Activated CD8-positive, alpha-beta memory T cell treated with anti-CD3 and anti-CD28 coated beads, Interleukin-2, amount 50 U/mL, for 1 hour (primary cell): Measurements from ENCODE around the gene JUN.
A peak's percentile ranks its signal among the peaks of the same experiment; 100 is the strongest.

Source experiments
- DNase-seq: peaks from one replicate; pipeline ENCODE4 v3.0.0-alpha.2; 2020; ENCODE audit errors: extremely low read depth

Gene JUN

GRCh38 chr1:58783993-58784757 is at the start of gene JUN:
Gene JUN, minus strand, starts transcription at chr1:58784047. Its CDS starts 977 bp downstream, at chr1:58783070.
- peak; percentile 98 for DNase-seq

DNA sequence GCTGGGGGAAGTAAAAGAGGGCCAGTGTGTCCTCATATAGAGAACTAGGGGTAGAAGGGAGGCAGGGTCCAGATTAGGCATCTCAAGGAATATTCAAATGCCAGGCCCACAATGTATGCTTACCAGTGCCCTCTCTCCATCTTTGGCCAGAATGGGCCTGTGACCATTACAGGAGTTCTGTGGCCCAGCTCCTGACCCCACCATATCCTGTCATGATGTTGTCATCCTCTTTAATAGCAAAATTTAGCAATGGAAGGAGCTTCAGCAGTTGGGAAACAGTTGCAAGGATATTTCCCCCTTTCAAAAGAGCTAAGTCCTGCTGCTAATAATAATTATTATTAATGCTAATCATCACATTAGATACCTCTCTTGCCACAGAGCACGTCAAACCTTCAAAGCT is 49.3 kb upstream of the JUN start:
- no peak for DNase-seq

GRCh38 chr1:58830291-58830690 is 46.4 kb upstream of the JUN start:
- DNase-seq = no peak

- DNase-seq = no peak
Measured at GRCh38 chr1:58829866-58830265, 46.0 kb upstream of the JUN start.

DNA sequence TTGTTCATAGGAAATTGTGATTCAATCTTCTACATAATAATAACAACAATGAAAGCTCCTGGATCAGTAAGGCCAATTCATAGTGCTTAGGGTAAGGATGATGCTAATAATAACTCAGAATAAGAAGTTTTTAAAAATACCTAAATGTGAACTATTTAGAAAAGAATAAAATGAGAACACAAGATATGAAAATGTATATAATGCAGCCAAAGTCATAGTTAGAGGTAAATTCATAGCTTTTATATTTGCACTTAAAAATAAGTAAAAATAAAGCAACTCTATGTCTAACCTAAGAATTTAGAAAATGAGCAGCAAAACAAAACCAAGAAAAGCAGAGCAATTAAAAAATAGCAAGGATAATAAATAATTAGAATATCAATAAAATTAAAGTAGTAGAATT is 43.5 kb upstream of the JUN start:
- no peak for DNase-seq

- no peak for DNase-seq
Measured at GRCh38 chr1:58824753-58825389, 41.0 kb upstream of the JUN start.

GRCh38 chr1:58823481-58824010 is 39.7 kb upstream of the JUN start:
- no peak for DNase-seq

DNA sequence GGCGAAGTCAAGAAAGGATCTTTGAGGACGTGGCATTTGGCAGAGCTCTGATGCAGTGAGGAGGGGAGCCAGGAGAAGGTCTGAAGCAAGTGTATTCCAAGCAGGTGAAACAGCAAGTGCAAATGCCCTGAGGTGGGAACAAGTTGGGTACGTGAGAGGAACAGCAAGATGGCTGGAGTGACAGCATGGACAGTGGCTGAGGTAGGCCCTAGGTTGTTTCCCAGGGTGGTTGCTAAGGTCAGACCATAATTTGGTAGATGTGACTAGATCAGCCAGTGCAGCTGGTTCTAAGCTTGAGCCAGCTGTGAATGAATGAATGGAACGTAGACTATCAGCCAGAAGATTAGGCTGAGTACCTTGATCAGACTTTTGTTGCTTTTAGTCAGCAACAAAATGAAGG is 37.5 kb upstream of the JUN start:
- no peak for DNase-seq

GRCh38 chr1:58818976-58819375 is 35.1 kb upstream of the JUN start:
- DNase-seq = no peak

- no peak for DNase-seq
Measured at GRCh38 chr1:58818075-58818474, 34.2 kb upstream of the JUN start.

DNA sequence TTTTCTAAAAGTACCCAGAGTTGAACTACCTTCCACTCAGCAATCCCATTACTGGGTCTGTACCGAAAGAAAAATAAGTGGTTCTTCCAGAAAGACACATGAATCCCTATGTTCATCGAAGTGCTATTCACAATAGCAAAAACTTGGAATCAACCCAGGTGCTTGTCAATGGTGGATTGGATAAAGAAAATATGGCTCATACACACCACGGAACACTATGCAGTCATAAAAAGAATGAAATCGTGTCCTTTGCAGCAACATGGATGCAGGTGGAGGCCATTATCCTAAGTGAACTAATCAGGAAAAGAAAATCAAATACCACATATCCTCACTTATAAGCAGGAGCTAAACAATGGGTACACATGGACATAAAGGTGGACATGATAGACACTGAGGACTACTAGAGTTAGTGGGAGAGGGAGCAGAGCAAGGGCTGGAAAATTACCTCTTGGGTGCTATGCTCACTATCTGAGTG is 32.9 kb upstream of the JUN start:
- DNase-seq = no peak

GRCh38 chr1:58816072-58816746 is 32.4 kb upstream of the JUN start:
- peak; percentile 43 for DNase-seq

- no peak for DNase-seq
Measured at GRCh38 chr1:58815686-58816071, 31.8 kb upstream of the JUN start.

GRCh38 chr1:58815069-58815685 is 31.3 kb upstream of the JUN start:
- DNase-seq = no peak

DNA sequence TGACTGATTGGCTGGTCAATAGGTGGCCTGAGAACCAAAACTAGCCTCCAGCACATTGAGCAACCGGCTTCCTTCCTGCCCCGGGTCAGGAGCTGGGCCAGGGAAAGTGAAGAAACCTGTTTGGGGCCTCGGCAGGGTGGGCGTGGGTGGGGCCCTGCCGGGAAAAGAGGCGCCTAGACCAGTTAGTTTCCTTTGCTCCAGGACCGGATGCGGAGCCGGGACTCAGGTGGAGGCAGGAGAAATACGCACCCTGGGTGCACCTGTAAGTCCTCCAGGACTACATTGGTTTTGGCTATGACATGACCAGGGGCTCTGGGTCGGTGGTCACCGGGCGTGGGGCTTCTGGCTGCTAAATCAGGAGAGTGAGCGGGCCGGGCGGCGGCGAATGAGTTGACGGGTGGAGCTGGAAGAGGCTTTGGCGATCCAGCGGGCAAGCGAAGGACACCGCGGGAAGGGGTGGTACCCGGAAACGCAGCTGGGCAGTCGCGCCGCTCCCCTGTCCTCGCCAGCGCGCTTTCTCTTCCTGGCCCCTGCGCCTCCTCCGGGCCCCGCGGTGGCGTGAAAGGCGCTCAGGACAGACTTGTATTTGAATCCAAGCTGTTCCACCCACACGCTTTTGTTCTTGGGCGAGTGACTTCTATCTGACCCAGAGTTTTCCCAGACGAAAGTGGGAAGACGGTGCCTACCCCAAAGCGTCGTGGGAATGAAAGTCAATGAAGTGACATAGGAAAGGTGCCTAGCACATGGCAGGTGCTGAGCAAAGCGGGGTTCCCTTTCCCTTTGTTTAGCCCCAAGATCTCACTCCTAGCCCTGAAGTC is 30.6 kb upstream of the JUN start:
- no peak for DNase-seq

DNA sequence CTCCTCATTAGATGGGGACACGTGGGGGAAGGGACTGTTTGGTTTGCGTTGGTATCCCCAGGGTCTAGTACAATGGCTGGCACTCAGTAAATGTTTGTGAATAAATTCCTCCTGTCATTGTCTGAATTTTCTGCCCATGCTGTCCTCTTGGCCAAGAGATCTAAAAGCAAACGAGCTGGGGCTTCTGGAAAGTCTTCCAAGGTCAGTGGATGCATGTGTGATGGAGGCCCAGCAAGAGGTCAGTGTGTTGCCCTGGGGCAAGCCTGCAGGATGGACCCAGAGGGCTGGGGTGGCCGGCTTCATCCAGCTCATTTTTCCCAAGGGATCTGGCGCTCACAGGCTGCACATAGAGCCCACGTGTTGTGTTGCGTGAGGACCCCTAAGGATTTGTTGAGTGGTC is 30.0 kb upstream of the JUN start:
- no peak for DNase-seq

- DNase-seq = no peak
Measured at GRCh38 chr1:58813361-58813760, 29.5 kb upstream of the JUN start.

GRCh38 chr1:58812926-58813325 is 29.1 kb upstream of the JUN start:
- peak; percentile 14 for DNase-seq

DNA sequence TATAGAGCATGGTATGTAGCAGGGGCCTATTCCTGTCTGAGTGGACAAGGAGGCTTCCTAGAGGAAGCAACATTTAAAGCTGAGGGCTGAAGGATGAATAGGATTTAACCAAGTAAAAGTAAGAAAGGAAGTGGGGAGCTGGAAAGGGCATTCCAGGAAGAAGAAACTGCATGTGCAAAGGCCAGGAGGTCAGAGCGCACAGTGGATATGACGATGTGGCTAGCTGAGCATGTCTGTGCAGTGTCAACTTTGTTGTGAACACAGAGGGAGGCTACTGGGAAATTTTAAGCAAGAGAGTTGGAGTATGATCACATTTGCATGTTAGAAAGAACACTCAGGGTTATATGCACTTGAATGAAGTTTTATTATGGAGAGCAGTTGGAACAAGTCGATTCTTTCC is 28.6 kb upstream of the JUN start:
- no peak for DNase-seq

GRCh38 chr1:58811303-58811702 is 27.5 kb upstream of the JUN start:
- no peak for DNase-seq

DNA sequence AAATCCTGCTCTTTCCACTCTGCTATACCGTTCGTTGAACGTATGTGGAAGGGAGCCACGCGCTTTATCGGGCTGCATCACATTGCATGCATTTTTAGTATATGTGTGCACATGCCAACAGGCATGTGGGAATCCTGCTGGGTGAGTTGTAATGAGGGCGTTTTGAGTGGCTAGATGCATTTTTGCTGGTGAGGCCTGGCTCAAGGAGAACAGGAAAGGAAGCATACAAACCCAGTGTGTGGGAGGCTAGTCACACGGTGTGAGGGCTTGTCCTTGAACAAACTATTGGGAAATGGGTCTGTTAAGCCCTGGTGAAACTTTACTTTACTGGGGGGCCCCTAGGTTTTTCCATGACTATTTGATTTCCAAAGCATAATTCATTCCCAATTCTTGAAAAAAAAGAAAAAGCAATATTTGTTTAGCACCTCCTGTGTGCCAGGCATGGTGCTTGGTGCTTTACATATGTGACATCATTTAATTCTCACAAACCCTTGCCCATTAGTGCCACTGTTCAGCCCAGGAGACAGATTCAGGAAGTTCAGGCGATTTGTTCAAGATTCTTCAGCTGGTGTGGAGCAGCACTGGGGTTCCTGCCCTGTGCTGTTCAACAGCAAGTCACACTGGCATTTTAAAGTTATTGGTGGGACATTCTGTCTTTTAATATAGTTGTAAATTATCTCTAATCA is 25.6 kb upstream of the JUN start:
- DNase-seq = no peak
